Stimulated activated CD4-positive, alpha-beta T cell treated with anti-CD3 and anti-CD28 coated beads, Interleukin-15, amount 100 ng/mL, for 48 hours (primary cell): ENCODE measurements around the gene CDCP2.

Experiments used
- DNase-seq, 2 donors: peaks; one replicate each; pipeline ENCODE4 v3.0.0-alpha.2; 2020; ENCODE audit warnings: low read depth in 2 of 2

Gene CDCP2

DNA sequence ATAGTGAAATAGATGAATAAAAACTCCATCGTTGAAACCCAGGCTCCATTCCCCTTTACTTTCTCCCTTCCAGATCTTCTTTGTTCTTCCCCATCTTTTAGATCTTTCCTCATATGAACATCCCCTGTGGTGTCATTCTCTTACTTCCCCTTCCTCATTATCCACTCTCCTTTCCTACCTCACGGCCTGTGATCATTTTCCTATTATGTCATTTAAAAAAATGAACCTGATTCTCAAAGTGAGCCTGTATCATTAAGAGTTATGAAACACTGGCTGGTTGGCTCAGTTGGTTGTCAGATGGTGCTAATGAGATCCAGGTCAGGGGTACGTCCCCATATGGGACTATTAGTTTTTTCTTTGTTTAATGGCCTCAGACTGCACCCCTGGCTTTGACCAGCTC is 61.1 kb downstream of the CDCP2 start:
- DNase-seq: no peak

GRCh38 chr1:54088385-54088784 is 64.4 kb downstream of the CDCP2 start:
- DNase-seq: no peak

GRCh38 chr1:54086754-54087153 is 66.0 kb downstream of the CDCP2 start:
- no peak for DNase-seq

DNA sequence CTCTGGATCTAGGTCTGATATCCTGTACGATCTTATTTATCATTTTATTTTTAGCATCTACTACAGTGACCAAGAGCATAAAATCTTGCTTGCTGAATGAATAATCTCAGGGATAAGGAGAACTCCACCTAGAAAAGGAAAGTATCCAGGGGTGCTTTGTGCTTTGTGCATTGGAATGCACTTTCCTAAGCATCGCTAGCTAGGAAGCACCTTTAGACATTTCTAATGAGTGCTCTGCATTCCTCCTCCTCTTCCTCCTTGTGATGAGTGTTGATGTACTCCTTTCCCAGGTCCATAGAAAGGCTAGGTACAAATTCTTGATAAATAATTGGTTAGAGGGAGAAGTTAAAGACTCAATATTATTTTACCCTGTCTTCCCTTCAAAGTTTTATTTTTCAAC is 68.0 kb downstream of the CDCP2 start:
- no peak for DNase-seq
